ENCODE data around the gene SHMT2. TPM values are rescaled to one million over a fixed set of nuclear protein-coding genes. Genes with fewer than 3 reads are reported as not detected.

Gene SHMT2
- 143 and 171 TPM in 2 replicates for total RNA-seq (2014; rRNA removed)
- polyA plus RNA-seq (2012), result 139 TPM

GRCh38 chr12:57229634-57230380 lies at the start of gene SHMT2:
TSS of gene SHMT2 (plus strand) at chr12:57229711. CDS start at chr12:57229779, 68 bp downstream.
- peak; percentile 93 for DNase-seq (ENCODE audit: low read depth)

DNA sequence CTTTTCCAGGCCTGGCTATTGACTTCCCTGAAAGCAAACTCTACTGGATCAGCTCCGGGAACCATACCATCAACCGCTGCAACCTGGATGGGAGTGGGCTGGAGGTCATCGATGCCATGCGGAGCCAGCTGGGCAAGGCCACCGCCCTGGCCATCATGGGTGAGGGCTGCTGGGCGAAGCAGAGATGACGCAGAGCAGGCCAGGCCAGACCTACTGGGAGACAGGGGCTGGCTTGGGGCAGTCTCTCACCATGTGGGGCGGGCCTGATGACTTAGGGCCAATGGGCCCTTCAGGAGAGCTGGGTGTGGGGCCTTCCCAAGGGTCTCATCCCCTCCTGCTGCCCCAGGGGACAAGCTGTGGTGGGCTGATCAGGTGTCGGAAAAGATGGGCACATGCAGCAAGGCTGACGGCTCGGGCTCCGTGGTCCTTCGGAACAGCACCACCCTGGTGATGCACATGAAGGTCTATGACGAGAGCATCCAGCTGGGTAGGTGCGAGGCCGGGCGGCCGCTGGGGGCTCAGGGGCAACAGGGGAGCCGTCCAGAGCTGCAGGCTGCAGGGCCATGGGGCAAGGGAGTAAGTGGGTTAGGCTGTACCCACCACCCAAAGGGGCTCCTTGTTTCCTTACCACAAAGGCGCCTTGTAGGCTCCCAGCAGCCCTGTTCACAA lies 49.1 kb upstream of the SHMT2 start:
- DNase-seq (ENCODE audit: low read depth), result no peak

GRCh38 chr12:57181072-57181471 lies 48.4 kb upstream of the SHMT2 start:
- DNase-seq (ENCODE audit: low read depth), result no peak

- DNase-seq (ENCODE audit: low read depth), result no peak
These were observed 47.9 kb upstream of the SHMT2 start for GRCh38 chr12:57181561-57182155.

- peak; percentile 67 for DNase-seq (ENCODE audit: low read depth)
These were observed 46.5 kb upstream of the SHMT2 start for GRCh38 chr12:57182918-57183575.

GRCh38 chr12:57183939-57184725 lies 45.4 kb upstream of the SHMT2 start:
- DNase-seq (ENCODE audit: low read depth), result no peak

DNA sequence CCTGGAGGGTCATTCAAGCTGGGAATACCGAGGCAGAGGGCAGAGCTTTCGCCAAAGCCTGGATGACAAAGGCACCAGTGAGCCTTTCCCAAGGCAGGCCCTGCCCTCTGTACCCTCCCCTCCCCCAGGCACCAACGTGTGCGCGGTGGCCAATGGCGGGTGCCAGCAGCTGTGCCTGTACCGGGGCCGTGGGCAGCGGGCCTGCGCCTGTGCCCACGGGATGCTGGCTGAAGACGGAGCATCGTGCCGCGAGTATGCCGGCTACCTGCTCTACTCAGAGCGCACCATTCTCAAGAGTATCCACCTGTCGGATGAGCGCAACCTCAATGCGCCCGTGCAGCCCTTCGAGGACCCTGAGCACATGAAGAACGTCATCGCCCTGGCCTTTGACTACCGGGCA lies 44.1 kb upstream of the SHMT2 start:
- no peak for DNase-seq (ENCODE audit: low read depth)

DNA sequence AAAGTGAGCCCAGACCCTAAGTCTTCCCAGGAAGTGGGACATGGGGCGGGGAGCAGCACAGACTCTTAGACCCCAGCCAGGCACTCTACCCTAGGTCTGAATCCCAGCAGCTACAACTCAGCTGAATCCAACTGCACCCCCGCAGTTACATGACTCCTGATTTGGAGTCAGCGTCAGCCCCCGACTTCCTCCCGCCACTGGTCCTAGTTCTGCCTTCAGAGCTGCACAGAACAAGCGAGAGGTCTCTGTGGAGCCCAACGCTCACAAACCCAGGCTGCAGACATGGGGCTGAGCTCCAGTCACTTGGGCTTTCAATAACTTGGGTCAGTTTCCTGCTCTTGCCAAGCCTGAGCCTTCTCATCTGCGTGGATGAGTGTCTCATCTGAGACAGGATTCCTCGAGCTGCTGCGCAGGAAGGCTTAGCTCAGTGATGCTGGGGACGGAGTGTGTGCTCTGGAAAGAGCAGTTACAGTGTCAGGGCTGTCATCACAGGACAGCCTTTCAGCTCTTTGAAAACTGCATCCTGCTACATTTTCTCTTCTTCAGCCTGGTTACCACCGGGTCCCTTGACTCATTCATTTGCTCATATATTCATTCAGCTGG lies 43.5 kb upstream of the SHMT2 start:
- no peak for DNase-seq (ENCODE audit: low read depth)

- DNase-seq (ENCODE audit: low read depth), result no peak
These were observed 42.1 kb upstream of the SHMT2 start for GRCh38 chr12:57187222-57188089.

- DNase-seq (ENCODE audit: low read depth), result no peak
These were observed 41.5 kb upstream of the SHMT2 start for GRCh38 chr12:57188090-57188425.

- no peak for DNase-seq (ENCODE audit: low read depth)
These were observed 39.5 kb upstream of the SHMT2 start for GRCh38 chr12:57190037-57190436.

- no peak for DNase-seq (ENCODE audit: low read depth)
These were observed 38.7 kb upstream of the SHMT2 start for GRCh38 chr12:57190821-57191220.

- no peak for DNase-seq (ENCODE audit: low read depth)
These were observed 38.1 kb upstream of the SHMT2 start for GRCh38 chr12:57191410-57191809.

- DNase-seq (ENCODE audit: low read depth), result no peak
These were observed 36.6 kb upstream of the SHMT2 start for GRCh38 chr12:57192920-57193319.

DNA sequence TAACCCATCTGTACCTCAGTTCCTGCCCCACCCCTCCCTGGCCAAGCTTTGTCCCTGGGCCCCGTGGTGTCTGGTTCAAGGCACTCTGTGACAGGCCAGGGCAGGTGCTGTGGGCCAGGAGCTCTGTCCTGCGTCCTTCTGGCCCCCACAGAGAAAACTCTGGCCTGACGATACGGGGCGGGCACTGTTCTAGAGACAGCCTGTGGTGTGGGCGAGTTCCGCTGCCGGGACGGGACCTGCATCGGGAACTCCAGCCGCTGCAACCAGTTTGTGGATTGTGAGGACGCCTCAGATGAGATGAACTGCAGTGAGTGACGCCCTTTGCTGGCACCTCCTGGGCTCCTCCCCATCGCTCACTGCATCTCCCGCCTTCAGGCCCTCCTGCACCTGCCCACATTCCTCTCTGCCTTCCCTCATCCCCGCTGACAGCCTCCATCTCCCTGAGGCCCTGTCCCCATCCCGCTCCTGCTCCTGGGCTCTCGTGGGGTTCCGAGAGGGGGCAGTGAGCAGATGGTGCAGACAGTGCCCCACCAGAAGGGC lies 35.7 kb upstream of the SHMT2 start:
- no peak for DNase-seq (ENCODE audit: low read depth)

DNA sequence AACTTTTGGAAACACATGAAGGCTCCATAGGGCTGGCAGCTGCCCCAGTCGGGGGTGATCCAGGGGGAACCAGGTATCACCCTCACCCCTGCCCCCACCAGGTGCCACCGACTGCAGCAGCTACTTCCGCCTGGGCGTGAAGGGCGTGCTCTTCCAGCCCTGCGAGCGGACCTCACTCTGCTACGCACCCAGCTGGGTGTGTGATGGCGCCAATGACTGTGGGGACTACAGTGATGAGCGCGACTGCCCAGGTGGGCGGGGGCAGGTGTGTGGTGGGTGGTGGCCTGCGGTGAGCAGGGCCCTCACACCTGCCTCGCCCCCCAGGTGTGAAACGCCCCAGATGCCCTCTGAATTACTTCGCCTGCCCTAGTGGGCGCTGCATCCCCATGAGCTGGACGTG lies 35.3 kb upstream of the SHMT2 start:
- no peak for DNase-seq (ENCODE audit: low read depth)

GRCh38 chr12:57195186-57195585 lies 34.3 kb upstream of the SHMT2 start:
- no peak for DNase-seq (ENCODE audit: low read depth)

DNA sequence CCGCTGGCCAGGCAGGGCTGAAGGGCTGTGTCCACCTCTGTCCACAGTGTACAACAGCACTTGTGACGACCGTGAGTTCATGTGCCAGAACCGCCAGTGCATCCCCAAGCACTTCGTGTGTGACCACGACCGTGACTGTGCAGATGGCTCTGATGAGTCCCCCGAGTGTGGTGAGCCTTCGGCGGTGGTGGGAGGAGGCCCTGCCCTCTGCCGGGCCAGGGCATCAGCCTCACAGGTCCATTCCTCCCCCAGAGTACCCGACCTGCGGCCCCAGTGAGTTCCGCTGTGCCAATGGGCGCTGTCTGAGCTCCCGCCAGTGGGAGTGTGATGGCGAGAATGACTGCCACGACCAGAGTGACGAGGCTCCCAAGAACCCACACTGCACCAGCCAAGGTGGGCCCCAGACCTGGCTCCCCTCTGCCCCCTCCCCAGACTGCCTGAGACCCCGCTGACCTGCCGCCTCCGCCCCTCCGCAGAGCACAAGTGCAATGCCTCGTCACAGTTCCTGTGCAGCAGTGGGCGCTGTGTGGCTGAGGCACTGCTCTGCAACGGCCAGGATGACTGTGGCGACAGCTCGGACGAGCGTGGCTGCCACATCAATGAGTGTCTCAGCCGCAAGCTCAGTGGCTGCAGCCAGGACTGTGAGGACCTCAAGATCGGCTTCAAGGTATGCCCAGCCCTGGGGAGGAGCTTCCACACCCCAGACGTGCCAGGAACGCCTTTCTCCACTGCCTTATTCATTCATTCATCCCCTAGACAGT lies 33.7 kb upstream of the SHMT2 start:
- DNase-seq (ENCODE audit: low read depth), result no peak

GRCh38 chr12:57196439-57196838 lies 33.1 kb upstream of the SHMT2 start:
- no peak for DNase-seq (ENCODE audit: low read depth)

Measured in LHCN-M2 (cell line).